Esophagus squamous epithelium (tissue), 5 donors: ENCODE data around the gene PAPLN. TPM values are rescaled to one million over a fixed set of nuclear protein-coding genes. Genes with fewer than 3 reads are reported as not detected.
A peak's percentile ranks its signal among the peaks of the same experiment; 100 is the strongest.
"Not testable (repeated sequence)": the region's sequence is repeated elsewhere in the genome, so short reads cannot be mapped to it uniquely, and the experiment has no call there.

Experiments
- DNase-seq: peaks from one replicate; lab custom pipeline; 2025; lab: John Stamatoyannopoulos, UW
- H3K27ac ChIP-seq, 4 donors: fragments of 200-600 bp; sonication (generic); one replicate each; pipeline ENCODE4 v1.5.1; 2016 to 2019; ENCODE audit warnings: mild to moderate bottlenecking in 1 of 4
- H3K27me3 ChIP-seq, 4 donors: fragments of 200-600 bp; sonication (generic); 1 replicate in 3 of 4; 2 replicates in 1 of 4; pipeline versions ENCODE4 v1.5.1 to v1.6.0; 2017 to 2021; ENCODE audit warnings: antibody characterized with exemption in 1 of 4
- H3K36me3 ChIP-seq, 3 donors: fragments of 200-600 bp; sonication (generic); one replicate each; pipeline ENCODE4 v1.5.1; 2016 to 2019
- H3K4me1 ChIP-seq, 3 donors: fragments of 200-600 bp; sonication (generic); one replicate each; pipeline ENCODE4 v1.5.1; 2017 to 2019
- H3K4me3 ChIP-seq, 4 donors: fragments of 200-600 bp; sonication (generic); 1 replicate in 3 of 4; 2 replicates in 1 of 4; pipeline ENCODE4 v1.5.1; 2016 to 2019; ENCODE audit warnings: mild to moderate bottlenecking in 2 of 4, moderate library complexity in 1 of 4
- H3K9me3 ChIP-seq, 3 donors: fragments of 200-600 bp; sonication (generic); one replicate each; pipeline ENCODE4 v1.5.1; 2016 to 2019
- CTCF ChIP-seq, 6 experiments: fragments of 450-650 bp in 4 of 6; fragments of 200-600 bp in 2 of 6; sonication (generic) in 2 of 6; IDR thresholded peaks; one replicate each; pipeline ENCODE4 v1.5.1; 2016 to 2019; ENCODE audit warnings: antibody characterized with exemption in 6 of 6, mild to moderate bottlenecking in 4 of 6, moderate library complexity in 4 of 6
- POLR2A ChIP-seq, 4 donors: fragments of 450-650 bp; IDR thresholded peaks; one replicate each; pipeline ENCODE4 v1.6.1; 2017; ENCODE audit warnings: antibody characterized with exemption in 4 of 4, mild to moderate bottlenecking in 4 of 4, moderate library complexity in 3 of 4
- WGBS, 2 donors: methylation state at CpG; one replicate each; pipeline ENCODE4 v1.1.5; 2018; 5-methylcytosine and 5-hydroxymethylcytosine counted together
- intact Hi-C: fragments of 100-400 bp; cut with DNase I; formaldehyde crosslinking; loops from one replicate; pipeline ENCODE4 v1.15.0; 2022
- total RNA-seq, 4 donors: library from RNA; depleted of rRNA; stranded (reverse); fragments of >200 nt; gene quantifications; one replicate each; pipeline ENCODE4 v1.1.0, GENCODE V29; 2016
- donor health status: DM: yes; HTN: yes; CAD: no.

The PAPLN gene
- 10 to 100 TPM in 1 of 4 donors, 1 to 10 TPM in 3; 2.2 to 12.6 (median 5.4) TPM for total RNA-seq

GRCh38 chr14:73237219-73237785 lies at the start of gene PAPLN:
PAPLN (plus strand) TSS chr14:73237506; CDS start chr14:73239779, 2,273 bp downstream.
- H3K9me3 ChIP-seq, result no peaks in the 10 kb centered on the region
- TF ChIP-seq CTCF (IDR thresholded peaks at IDR 0.05) (no peak), POLR2A (IDR thresholded peaks at IDR 0.05) (no peak)
- no peaks in the 10 kb centered on the region for H3K36me3 ChIP-seq
- H3K4me3 ChIP-seq, result peak within 1 kb of the TSS; percentile 49 to 75 (median 58)
- peaks cover 43 to 59% (median 48%) of the 10 kb centered on the region in 3 donors for H3K4me1 ChIP-seq
- intact Hi-C loops, result no loop called here
- 3 to 7% methylated on average over 15 to 17 of the region's 48 CpGs for WGBS, 2 donors
- DNase-seq, result no peak
- peaks cover 0 to 76% (median 0%) of the 10 kb centered on the region in 4 donors for H3K27me3 ChIP-seq
- H3K27ac ChIP-seq, result peak within 1 kb of the TSS; percentile 29 to 80 (median 54)

GRCh38 chr14:73188501-73188911 lies 48.8 kb upstream of the PAPLN start:
- no peak overlapping the region for H3K4me3 ChIP-seq
- TF ChIP-seq POLR2A (IDR thresholded peaks at IDR 0.05), result no peak
- TF ChIP-seq CTCF (IDR thresholded peaks at IDR 0.05), result no peak
- H3K36me3 ChIP-seq, result peaks cover 7 to 83% (median 17%) of the 10 kb centered on the region in 3 donors
- no peaks in the 10 kb centered on the region for H3K27me3 ChIP-seq
- no peaks in the 10 kb centered on the region for H3K4me1 ChIP-seq
- DNase-seq, result no peak
- 83 to 88% methylated on average over 3 of the region's 3 CpGs for WGBS, 2 donors
- no peaks in the 10 kb centered on the region for H3K9me3 ChIP-seq
- intact Hi-C loops, result loop anchor here (10.0 kb wide), 1 partner anchor 286 kb away; no protein-coding TSS in a partner anchor
- H3K27ac ChIP-seq, result no peak overlapping the region

- no peak overlapping the region for H3K27ac ChIP-seq
- 83 to 100% methylated on average over 1 to 3 of the region's 3 CpGs for WGBS, 2 donors
- H3K4me3 ChIP-seq, result no peak overlapping the region
- H3K9me3 ChIP-seq, result no peaks in the 10 kb centered on the region
- no peaks in the 10 kb centered on the region for H3K4me1 ChIP-seq
- TF ChIP-seq CTCF (IDR thresholded peaks at IDR 0.05) (no peak), POLR2A (IDR thresholded peaks at IDR 0.05) (no peak)
- H3K36me3 ChIP-seq, result peaks cover 15 to 94% (median 23%) of the 10 kb centered on the region in 3 donors
- no peaks in the 10 kb centered on the region for H3K27me3 ChIP-seq
- no peak for DNase-seq
- intact Hi-C loops, result loop anchor here (10.0 kb wide), 1 partner anchor 285 kb away; no protein-coding TSS in a partner anchor
Measured at GRCh38 chr14:73189651-73190050, 47.7 kb upstream of the PAPLN start.

GRCh38 chr14:73191441-73191840 lies 45.9 kb upstream of the PAPLN start:
- WGBS, 2 donors, result 85 to 94% methylated on average over 2 of the region's 2 CpGs
- no peak for TF ChIP-seq CTCF (IDR thresholded peaks at IDR 0.05)
- TF ChIP-seq POLR2A (IDR thresholded peaks at IDR 0.05), result no peak
- Histone ChIP-seq H3K36me3 (peaks cover 20 to 97% (median 23%) of the 10 kb centered on the region in 3 donors), H3K27me3 (no peaks in the 10 kb centered on the region), H3K9me3 (no peaks in the 10 kb centered on the region), H3K4me1 (no peaks in the 10 kb centered on the region), H3K27ac (no peak overlapping the region), H3K4me3 (no peak overlapping the region)
- no peak for DNase-seq
- intact Hi-C loops, result no loop called here

- intact Hi-C loops, H3K9me3 ChIP-seq, DNase-seq, H3K27me3 ChIP-seq, H3K4me3 ChIP-seq, H3K4me1 ChIP-seq, H3K27ac ChIP-seq: not testable (repeated sequence)
- H3K36me3 ChIP-seq, result peaks cover 18 to 94% (median 20%) of the 10 kb centered on the region in 3 donors
- WGBS, 2 donors, result 89 to 99% methylated on average over 6 to 7 of the region's 8 CpGs
Measured at GRCh38 chr14:73194306-73194705, 43.0 kb upstream of the PAPLN start.
